NCI-H1694 (cell line): ENCODE data around the gene ZNF384.

Experiments used
- DNase-seq: peaks from one replicate; lab custom pipeline; 2025; lab: John Stamatoyannopoulos, UW

The ZNF384 gene

GRCh38 chr12:6699259-6699988 is 10.2 kb upstream of the ZNF384 start:
- DNase-seq = no peak

GRCh38 chr12:6698352-6699046 is 9.3 kb upstream of the ZNF384 start:
- DNase-seq = no peak

- DNase-seq = peak; percentile 31
Measured at GRCh38 chr12:6697584-6698351, 8.6 kb upstream of the ZNF384 start.

GRCh38 chr12:6696690-6697583 is 7.8 kb upstream of the ZNF384 start:
- DNase-seq = no peak

- no peak for DNase-seq
Measured at GRCh38 chr12:6695313-6696045, 6.3 kb upstream of the ZNF384 start.

- DNase-seq = no peak
Measured at GRCh38 chr12:6694701-6695100, 5.5 kb upstream of the ZNF384 start.

- no peak for DNase-seq
Measured at GRCh38 chr12:6693832-6694355, 4.7 kb upstream of the ZNF384 start.

- no peak for DNase-seq
Measured at GRCh38 chr12:6692888-6693287, 3.7 kb upstream of the ZNF384 start.

- no peak for DNase-seq
Measured at GRCh38 chr12:6691473-6691872, 2.3 kb upstream of the ZNF384 start.

- DNase-seq = no peak
Measured at GRCh38 chr12:6688543-6688998, 604 bp downstream of the ZNF384 start.

- DNase-seq = no peak
Measured at GRCh38 chr12:6685814-6686213, 3.4 kb downstream of the ZNF384 start.

GRCh38 chr12:6684609-6685008 is 4.6 kb downstream of the ZNF384 start:
- DNase-seq = peak; percentile 93

GRCh38 chr12:6676962-6677361 is 12.2 kb downstream of the ZNF384 start:
- no peak for DNase-seq

GRCh38 chr12:6672143-6672542 is 17.0 kb downstream of the ZNF384 start:
- no peak for DNase-seq

GRCh38 chr12:6667559-6668210 is 21.5 kb downstream of the ZNF384 start:
- no peak for DNase-seq

- no peak for DNase-seq
Measured at GRCh38 chr12:6666211-6666610, 23.0 kb downstream of the ZNF384 start.

GRCh38 chr12:6664902-6665301 is 24.3 kb downstream of the ZNF384 start:
- no peak for DNase-seq

- peak; percentile 100 for DNase-seq
Measured at GRCh38 chr12:6662906-6663742, 26.1 kb downstream of the ZNF384 start, which contains the start of gene ING4. Gene ING4 (minus strand): TSS chr12:6663119. CDS start chr12:6663101, 18 bp downstream.

- DNase-seq = no peak
Measured at GRCh38 chr12:6662602-6662905, 26.6 kb downstream of the ZNF384 start.
